ENCODE data around the gene FAM13A.
"Not testable (repeated sequence)": the region's sequence is repeated elsewhere in the genome, so short reads cannot be mapped to it uniquely, and the experiment has no call there.

The FAM13A gene

GRCh38 chr4:89006307-89006706 is 50.7 kb downstream of the FAM13A start:
- Histone ChIP-seq H3K4me1 (ENCODE audit: control insufficient read depth, low read length) (no peaks in the 10 kb centered on the region), H3K27ac (ENCODE audit: low read depth, low read length) (no peak overlapping the region), H3K9me3 (ENCODE audit: control insufficient read depth, insufficient read depth, low read length) (no peaks in the 10 kb centered on the region), H3K9me2 (replicated peaks; ENCODE audit: control insufficient read depth, low read length) (no peaks in the 10 kb centered on the region), H3F3A (ENCODE audit: control insufficient read depth, insufficient read depth) (no peaks in the 10 kb centered on the region), H3K36me3 (ENCODE audit: control insufficient read depth, low read length) (no peaks in the 10 kb centered on the region), H4K20me1 (ENCODE audit: control insufficient read depth, insufficient read depth, low read depth, low read length) (no peaks in the 10 kb centered on the region), H3K4me2 (ENCODE audit: low read length) (no peak overlapping the region), H3K4me3 (ENCODE audit: low read length) (no peak overlapping the region), H3K27me3 (ENCODE audit: control insufficient read depth, low read length) (no peaks in the 10 kb centered on the region), H3K79me2 (ENCODE audit: control insufficient read depth, low read length) (no peaks in the 10 kb centered on the region)
- TF ChIP-seq CTCF (IDR thresholded peaks at IDR 0.05; ENCODE audit: low read depth, low read length, poor library complexity, severe bottlenecking): no peak
- no peak for TF ChIP-seq EZH2phosphoT487 (IDR thresholded peaks at IDR 0.05; ENCODE audit: borderline replicate concordance, low read length)

DNA sequence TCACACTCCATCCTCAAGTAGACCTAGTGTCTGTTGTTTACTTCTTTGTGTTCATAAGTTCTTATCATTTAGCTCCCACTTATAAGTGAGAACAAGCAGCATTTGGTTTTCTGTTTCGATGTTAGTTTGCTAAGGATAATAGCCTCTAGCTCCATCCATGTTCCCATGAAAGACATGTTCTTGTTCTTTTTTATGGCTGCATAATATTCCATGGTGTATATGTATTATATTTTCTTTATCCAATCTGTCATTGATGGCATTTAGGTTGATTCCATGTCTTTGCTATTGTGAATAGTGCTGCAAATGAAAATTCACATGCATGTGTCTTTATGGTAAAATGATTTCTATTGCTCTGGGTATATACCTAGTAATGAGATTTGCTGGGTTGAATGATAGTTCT is 51.9 kb downstream of the FAM13A start:
- H3K27ac ChIP-seq (ENCODE audit: low read depth, low read length); H3K9me2 ChIP-seq (replicated peaks; ENCODE audit: control insufficient read depth, low read length); H3K4me3 ChIP-seq (ENCODE audit: low read length); H3F3A ChIP-seq (ENCODE audit: control insufficient read depth, insufficient read depth); H3K9me3 ChIP-seq (ENCODE audit: control insufficient read depth, insufficient read depth, low read length); H3K36me3 ChIP-seq (ENCODE audit: control insufficient read depth, low read length); H3K27me3 ChIP-seq (ENCODE audit: control insufficient read depth, low read length); H3K4me2 ChIP-seq (ENCODE audit: low read length); H3K4me1 ChIP-seq (ENCODE audit: control insufficient read depth, low read length); H4K20me1 ChIP-seq (ENCODE audit: control insufficient read depth, insufficient read depth, low read depth, low read length); H3K79me2 ChIP-seq (ENCODE audit: control insufficient read depth, low read length): not testable (repeated sequence)

GRCh38 chr4:89001647-89002445 is 55.1 kb downstream of the FAM13A start:
- TF ChIP-seq EZH2phosphoT487 (IDR thresholded peaks at IDR 0.05; ENCODE audit: borderline replicate concordance, low read length) (no peak), CTCF (IDR thresholded peaks at IDR 0.05; ENCODE audit: low read depth, low read length, poor library complexity, severe bottlenecking) (no peak)
- H3K4me2 ChIP-seq (ENCODE audit: low read length): no peak overlapping the region
- H3K27me3 ChIP-seq (ENCODE audit: control insufficient read depth, low read length): no peaks in the 10 kb centered on the region
- H3F3A ChIP-seq (ENCODE audit: control insufficient read depth, insufficient read depth): no peaks in the 10 kb centered on the region
- no peak overlapping the region for H3K27ac ChIP-seq (ENCODE audit: low read depth, low read length)
- no peaks in the 10 kb centered on the region for H3K36me3 ChIP-seq (ENCODE audit: control insufficient read depth, low read length)
- H3K9me2 ChIP-seq (replicated peaks; ENCODE audit: control insufficient read depth, low read length): no peaks in the 10 kb centered on the region
- H4K20me1 ChIP-seq (ENCODE audit: control insufficient read depth, insufficient read depth, low read depth, low read length): no peaks in the 10 kb centered on the region
- no peaks in the 10 kb centered on the region for H3K4me1 ChIP-seq (ENCODE audit: control insufficient read depth, low read length)
- H3K79me2 ChIP-seq (ENCODE audit: control insufficient read depth, low read length): no peaks in the 10 kb centered on the region
- no peak overlapping the region for H3K4me3 ChIP-seq (ENCODE audit: low read length)
- no peaks in the 10 kb centered on the region for H3K9me3 ChIP-seq (ENCODE audit: control insufficient read depth, insufficient read depth, low read length)

DNA sequence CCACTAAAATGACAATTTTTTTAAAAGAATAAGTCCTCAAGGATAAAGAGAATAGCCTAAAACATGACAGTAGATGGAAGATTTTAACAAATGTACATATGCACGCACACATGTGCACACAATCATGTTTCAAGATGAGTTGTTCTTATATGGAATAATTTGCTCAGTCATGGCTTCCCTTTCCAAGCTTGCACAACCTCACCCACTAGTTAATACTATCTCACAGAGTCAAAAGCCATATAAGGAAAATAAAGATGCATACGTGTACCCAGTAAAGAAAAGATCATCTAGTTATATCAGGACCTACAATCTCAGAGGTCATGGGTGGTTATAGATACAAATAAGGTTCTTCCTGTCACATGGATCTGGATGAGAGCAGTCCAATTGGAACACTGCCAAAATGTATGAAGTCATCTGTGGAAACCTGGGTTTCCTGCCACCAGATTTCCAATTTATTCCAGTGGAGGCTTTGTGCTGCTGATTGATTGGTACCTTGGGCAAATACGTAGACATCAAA is 56.1 kb downstream of the FAM13A start:
- H3K27ac ChIP-seq (ENCODE audit: low read depth, low read length): no peak overlapping the region
- H3K4me3 ChIP-seq (ENCODE audit: low read length): no peak overlapping the region
- H3K4me2 ChIP-seq (ENCODE audit: low read length): no peak overlapping the region
- no peaks in the 10 kb centered on the region for H3K4me1 ChIP-seq (ENCODE audit: control insufficient read depth, low read length)
- H3K36me3 ChIP-seq (ENCODE audit: control insufficient read depth, low read length): no peaks in the 10 kb centered on the region
- no peaks in the 10 kb centered on the region for H3K9me2 ChIP-seq (replicated peaks; ENCODE audit: control insufficient read depth, low read length)
- no peaks in the 10 kb centered on the region for H3K9me3 ChIP-seq (ENCODE audit: control insufficient read depth, insufficient read depth, low read length)
- no peaks in the 10 kb centered on the region for H3K79me2 ChIP-seq (ENCODE audit: control insufficient read depth, low read length)
- no peaks in the 10 kb centered on the region for H3K27me3 ChIP-seq (ENCODE audit: control insufficient read depth, low read length)
- H3F3A ChIP-seq (ENCODE audit: control insufficient read depth, insufficient read depth): no peaks in the 10 kb centered on the region
- TF ChIP-seq CTCF (IDR thresholded peaks at IDR 0.05; ENCODE audit: low read depth, low read length, poor library complexity, severe bottlenecking) (no peak), EZH2phosphoT487 (IDR thresholded peaks at IDR 0.05; ENCODE audit: borderline replicate concordance, low read length) (no peak)
- H4K20me1 ChIP-seq (ENCODE audit: control insufficient read depth, insufficient read depth, low read depth, low read length): no peaks in the 10 kb centered on the region

All from DOHH2 (cell line).